GM21381 (cell line): Measurements from ENCODE around the gene LHX5.
"Not testable (repeated sequence)": the region's sequence is repeated elsewhere in the genome, so short reads cannot be mapped to it uniquely, and the experiment has no call there.

Source experiments
- ATAC-seq: cut with Tn5 transposase; IDR thresholded peaks from one replicate; pipeline ENCODE4 v1.9.1; 2021; ENCODE audit warnings: mild to moderate bottlenecking, moderate library complexity; ENCODE audit not compliant: unreplicated experiment

Gene LHX5

DNA sequence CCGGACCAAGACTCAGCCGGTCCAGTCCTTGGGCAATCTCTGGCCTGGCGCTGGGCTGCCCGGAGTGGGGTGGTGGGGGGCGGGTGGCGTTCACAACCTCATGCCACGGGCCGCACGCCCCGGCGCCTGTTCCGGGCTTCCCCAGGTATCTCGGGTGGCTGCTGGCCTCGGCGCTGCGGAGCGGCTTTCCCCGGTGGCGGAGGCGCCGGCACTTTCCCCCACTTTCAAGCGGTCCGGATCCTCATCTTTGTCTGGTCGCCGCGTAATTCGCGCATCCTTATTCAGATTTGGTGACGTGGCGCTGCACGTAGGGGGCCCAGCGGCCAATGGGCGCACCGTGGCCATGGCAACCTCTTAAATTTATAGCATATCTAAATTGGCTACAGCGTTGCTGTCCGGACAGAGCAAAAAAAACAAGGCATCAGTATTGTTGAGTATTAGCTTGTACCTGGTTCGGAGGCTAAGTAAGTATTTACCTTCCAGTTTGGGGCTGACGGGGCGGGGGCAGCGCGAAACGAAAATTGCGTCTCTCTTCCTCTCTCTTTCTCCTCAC, at the start of gene LHX5:
TSS of gene LHX5 (minus strand) at position 253 of the 553 bp plus-strand sequence. CDS start 373 bp downstream, outside the sequence.
- ATAC-seq: no peak

DNA sequence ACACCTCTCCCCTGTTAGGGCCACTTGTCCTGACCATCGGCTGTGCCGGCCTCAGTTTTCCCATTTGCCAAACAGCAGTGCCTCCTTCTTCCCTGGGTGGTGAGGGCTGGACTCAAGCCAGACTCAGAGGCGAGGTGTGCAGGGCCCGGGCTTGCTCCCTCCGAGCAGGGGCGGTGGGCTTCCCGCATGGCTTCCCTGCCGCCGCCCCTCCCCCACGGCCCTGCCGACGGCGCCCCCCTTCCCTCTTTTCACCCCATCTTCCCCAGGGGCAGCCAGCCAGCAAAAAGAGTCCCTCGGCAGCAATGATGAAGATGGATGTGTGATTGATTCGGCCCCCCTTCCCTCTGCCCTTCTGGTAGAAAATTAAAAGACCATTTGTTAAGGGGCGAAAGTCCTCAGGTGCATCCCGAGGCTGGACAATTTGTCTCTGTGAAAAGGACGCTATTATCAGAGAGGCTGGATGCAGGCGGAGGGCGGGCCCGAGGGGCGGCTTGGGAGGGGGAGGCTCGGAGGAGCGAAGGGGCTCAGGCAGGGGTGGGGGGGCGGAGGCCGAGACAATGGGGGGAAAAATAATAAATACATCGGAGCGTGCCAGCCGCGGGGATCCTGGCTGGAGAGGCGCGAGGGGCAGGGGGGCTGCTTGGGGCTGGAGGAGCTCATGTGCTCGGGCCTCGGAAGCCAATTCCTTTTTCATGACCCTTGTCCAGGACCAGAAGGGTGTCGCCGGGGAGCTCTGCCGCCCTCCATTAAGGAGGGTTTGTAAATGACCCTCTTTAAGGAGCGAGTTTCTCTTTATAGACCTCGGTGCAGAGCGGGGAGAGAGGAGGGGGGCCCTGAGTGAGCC, 48.0 kb upstream of the LHX5 start:
- ATAC-seq: no peak

DNA sequence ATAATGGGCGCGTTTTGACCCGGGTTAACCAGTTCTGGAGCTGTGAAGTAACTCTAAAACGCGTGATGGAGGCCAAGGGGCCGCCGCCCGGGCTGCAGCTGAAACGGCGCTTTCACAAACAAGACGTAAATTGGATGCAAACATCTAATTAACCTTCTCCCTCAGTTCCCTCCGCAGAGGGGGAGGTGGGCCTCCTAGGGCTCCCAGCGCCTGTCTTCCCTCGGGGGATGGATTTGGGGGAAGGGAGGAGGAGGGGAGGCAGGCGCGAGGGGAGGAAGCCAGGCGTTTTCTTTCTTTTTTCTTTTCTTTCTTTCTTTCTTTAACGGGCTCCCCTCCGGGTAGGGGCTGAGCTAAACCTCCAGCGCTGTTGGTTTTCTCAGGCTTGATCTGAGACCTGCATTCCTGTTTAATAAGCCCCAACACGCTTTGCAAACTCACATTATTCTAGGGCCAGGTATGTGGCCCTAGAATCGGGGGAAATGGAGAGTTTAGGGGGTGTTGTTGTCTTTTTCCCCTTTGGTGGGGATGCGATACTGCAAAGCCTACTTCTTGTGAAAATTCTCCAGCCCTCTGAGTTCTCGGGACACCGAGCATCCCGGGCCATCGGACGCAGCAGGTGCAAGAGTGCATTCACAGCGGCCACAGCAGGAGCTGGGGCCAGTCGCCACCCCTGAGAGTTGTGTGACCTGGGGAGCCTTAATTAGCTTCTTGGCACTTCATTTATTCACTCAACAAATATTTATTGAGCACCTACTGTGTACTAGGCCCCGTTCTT, 43.6 kb upstream of the LHX5 start:
- ATAC-seq: no peak

DNA sequence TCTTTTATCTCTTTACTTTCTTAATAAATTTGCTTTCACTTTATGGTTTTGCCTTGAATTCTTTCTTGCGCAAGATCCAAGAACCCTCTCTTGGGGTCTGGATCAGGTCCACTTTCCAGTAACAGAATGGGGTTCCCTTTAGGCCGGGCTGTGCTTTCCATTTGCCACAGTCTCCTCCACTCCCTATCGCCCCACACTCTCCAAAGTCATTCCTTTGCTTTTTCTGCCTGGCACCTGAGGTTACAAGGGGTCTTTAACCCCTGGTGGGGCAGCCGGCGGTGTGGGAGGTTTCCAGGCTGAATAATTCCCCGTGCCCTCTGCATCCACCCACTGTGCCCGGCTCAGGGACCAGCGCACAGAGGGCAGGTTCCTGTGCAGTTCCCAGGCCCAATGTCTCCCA, 42.9 kb upstream of the LHX5 start:
- ATAC-seq: no peak

DNA sequence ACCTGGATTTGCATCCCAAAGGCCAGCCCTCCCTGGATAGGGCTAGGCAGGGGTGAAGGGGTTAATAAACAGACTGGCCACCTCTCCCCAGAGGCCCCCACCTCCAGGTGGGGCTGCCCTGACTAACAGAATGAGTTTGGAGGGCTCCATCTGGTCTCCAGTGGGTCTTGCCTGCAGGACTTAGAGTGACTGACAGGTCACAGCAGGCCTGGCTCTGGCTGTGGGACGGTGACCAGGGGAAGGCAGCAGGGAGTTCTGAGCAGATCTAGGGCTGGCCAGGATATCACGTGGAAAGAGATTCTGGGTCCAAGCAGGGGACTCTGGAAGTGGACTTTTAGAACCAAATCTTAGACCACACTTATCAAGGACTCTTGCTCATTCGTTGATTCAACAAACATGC, 40.9 kb upstream of the LHX5 start:
- no peak for ATAC-seq

DNA sequence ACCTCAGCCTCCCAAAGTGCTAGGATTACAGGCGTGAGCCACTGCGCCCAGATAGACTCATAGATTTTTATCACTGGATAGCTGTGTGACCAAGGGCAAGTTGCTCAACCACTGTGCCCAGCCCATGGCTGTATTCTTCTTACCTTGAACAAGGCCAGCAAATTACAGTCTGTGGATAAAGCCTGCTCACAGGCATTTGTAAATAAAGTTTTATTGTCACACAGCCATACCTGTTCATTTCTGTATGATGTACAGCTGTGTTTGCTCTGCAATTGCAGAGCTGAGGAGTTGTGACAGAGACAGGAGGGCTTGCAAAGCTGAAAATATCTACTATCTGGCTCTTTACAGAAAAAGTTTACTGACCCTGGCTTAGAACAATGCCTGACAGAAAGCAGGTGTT, 35.2 kb upstream of the LHX5 start:
- ATAC-seq: no peak

DNA sequence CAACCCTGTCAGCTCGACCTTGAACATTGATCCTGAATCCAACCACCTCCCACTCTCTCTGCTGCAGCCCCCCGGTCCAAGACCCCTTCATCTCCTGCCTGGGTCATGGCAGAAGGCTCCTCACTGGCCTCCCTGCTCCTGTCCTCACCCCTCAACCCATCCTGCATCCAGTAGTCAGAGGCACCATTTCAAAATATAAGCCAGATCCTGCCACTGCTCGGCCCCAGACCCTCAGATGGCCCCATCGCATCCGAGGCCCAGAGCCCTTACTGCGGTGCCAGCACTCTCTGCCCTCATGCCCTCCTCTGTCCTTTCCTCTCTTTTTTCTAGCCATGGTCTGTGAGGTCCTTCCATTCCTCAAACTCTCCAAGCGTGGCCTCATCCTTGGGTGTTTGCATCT, 34.3 kb upstream of the LHX5 start:
- no peak for ATAC-seq

DNA sequence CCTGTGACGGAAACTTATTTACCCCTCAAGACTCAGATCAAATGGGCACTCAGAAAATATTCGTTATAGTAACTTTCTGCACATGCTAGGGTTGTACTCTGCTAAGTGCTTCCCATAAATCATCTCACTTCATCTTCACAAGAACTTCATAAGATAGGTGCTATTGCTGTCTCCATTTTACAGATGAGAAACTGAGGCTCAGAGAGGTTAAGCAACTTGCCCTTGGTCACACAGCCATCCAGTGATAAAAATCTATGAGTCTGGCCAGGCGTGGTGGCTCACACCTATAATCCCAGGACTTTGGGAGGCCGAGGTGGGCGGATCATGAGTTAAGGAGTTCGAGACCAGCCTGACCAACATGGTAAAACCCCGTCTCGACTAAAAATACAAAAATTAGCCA, 33.2 kb upstream of the LHX5 start:
- ATAC-seq: no peak

DNA sequence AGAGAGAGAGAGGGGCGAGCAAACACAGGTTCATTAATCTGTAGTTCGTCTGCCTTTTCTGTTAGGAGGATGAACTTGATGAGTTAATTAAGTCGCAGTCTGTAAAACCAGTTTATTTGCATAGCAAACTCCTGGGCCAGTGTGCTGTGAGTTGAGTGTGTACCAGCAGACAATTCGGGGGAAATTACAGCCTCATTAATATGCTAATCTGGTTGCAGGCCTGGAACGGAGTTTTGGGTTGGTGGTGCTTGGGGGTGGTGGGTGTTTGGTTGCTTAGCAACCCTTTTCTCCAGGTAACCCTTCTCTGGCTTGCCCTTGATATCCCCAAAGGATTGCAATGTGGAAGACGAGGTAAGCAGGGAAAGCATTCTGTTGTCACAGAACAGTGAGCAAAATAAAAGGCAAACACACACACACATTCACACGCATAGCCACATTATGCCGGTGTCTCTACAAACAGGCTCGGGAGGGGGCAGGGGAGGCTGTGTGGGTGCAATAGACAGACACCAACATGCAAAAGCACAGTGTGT, 29.2 kb upstream of the LHX5 start:
- ATAC-seq: no peak

DNA sequence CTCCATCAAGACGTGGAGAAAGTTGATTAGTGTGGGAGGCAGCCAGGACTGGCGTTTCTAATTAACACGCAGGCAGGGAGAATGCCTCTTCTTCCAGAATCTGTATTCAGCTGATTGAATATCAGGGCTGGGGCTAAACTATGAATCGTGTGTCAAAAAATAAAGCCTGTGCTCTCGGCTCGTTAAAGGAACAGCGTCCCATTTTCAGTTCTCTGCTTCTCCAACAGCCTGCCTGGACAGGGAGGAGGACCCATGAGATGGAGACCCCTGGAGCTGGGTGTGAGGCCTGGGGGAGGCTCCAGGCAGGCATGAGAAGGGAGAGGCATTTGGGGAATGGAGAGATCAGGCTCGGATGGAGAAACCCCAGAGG, 28.6 kb upstream of the LHX5 start:
- no peak for ATAC-seq

DNA sequence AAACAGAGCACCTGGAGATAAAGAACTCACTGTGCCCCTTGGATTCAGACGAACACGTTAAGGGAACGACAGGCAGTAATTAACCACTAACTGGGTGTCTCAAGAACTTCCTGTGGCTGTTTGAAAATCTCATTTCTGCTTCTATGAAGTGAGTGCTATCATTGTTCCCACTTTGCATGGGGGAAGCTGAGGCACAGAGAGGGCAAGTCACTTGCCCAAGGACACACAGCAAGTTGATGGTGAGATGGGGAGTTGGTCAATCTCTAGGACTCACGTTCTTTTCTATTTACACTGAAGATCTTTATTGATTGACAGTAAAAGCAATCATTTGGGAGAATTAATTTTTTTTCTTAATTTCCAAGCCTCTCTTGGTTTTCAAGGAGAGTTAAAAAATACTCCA, 26.8 kb upstream of the LHX5 start:
- no peak for ATAC-seq

DNA sequence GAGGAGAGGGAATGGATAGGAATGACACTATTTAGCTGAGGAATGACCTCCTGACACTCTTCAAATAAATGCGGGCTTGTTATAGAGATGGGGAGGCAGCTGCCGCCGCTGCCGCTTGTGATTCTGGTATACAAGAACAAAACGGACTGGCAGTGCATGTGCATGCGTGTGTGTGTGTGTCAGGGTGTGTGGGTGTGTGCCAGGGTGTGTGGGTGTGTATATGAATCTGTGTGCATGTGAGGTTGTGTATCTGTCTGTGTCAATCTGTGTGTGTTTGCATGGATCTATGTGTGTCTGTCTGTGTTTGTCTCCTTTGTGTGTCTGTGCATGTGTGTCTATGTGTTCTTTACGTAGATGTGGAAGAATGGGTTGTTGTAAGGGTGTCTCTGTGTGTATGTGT, 26.0 kb upstream of the LHX5 start:
- no peak for ATAC-seq

DNA sequence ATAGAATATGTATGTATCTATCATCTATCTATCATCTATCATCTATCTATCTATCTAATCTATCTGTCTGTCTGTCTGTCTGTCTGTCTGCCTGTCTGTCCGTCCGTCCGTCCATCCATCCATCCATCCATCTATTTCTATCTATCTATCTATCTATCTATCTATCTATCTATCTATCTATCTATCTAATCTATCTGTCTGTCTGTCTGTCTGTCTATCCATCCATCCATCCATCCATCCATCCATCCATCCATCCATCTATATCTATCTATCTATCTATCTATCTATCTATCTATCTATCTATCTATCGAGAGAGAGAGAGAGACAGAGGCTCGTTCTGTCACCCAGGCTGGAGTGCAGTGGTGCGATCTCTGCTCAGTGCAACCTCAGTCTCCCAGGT, 24.3 kb upstream of the LHX5 start:
- ATAC-seq: not testable (repeated sequence)

DNA sequence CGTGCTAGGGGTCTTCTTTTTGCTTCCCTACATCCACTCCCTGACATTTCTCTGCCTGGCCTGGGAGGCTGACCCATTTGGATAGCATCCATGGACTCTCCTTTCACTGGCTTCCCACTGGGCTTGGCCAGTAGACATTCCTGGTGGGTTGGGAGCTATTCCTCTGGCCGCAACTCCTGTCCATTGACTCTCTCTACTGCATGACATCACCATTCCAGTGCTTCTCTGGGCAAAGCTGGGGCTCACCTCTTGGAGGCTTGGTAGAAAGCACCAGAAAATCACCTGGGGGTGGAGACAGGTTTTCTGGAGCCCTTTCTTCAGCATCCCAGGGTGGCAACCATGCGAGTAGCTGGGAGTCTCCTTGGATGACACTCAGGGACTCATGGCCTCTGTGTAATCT, 16.7 kb upstream of the LHX5 start:
- no peak for ATAC-seq

DNA sequence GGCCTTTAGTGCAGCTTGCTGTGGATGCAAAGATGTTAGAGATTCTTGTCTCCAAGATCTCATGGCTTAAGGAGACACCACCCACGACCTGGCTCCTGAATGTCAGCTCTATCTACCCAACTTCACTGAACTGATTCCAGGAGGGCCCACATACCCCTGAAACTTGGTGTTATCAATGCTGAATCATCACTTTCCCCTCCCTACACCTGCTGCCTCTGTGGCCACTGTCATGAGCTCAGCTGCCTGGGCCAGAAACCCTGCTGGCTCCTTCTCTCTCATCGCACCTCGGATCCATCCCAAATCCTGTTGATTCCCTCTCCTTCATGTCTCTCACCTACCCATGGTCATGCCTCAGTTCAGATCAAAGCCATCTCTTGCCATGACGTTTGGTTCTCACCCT, 15.1 kb upstream of the LHX5 start:
- ATAC-seq: no peak

DNA sequence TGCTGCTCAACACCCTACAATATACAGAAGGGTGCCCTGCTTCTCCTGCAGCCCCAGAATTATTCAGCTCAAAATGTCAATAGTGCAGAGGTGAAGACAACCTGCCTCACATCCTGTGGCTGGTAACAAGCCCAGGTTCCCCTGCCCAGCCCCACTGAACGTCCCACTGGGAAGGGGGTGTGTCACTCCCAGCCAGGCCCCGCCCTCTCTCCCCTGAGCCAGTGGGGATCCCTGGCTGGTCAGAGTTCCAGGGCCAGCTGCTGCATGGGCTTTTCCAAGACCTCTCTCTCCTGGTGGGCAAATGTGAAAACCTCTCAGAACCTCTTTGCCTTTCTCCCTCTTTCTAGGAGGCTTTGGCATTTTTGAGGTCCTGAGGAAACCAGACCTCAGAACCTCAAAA, 13.7 kb upstream of the LHX5 start:
- no peak for ATAC-seq

DNA sequence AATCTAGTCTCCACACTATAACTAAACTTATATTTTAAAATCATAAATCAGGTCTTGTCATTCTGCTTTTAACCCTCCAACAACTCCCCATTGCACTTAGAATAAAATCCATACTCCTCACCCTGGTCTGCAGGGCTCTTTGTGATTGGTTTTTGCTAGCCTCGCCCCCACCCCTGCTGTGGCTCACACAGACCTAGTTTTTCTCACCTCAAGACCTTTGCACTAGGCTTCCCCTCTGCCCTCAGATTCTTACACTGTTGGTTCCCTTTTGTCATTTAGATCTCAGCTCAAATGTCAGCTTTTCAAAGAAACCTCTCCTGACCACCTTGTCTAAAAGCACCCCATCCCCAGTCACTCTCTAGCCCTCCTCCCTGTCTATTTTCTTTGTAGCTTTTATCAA, 10.7 kb upstream of the LHX5 start:
- no peak for ATAC-seq

DNA sequence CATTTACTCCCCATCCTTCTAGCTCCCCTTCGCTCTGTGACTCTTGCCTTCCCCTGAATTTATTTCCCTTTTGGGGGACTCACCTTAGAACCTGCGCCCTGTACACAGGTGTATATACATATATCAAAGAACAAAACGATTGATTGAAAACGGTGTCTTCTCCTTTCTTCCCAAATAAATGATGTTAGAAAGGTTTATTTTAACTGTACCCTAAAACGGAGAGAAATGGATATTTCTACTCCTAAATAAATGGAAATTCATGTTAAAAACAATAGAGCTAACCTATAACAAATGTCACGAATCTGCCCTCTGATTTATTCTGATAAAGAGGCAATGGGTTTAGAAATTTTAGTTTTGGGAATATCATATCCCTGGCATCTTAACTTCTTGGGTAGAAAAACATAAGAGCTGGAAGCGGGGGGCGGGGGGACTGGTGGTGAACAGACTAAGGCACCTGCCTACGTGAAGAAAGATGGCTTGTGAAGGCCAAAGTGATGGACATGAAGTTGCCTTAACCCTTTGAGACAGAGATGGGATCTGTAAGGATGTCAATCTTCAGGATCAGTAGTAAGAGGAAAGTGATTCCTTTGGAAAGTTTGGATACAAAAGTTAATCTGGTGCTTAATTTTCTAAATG, 8.8 kb upstream of the LHX5 start:
- ATAC-seq: no peak

DNA sequence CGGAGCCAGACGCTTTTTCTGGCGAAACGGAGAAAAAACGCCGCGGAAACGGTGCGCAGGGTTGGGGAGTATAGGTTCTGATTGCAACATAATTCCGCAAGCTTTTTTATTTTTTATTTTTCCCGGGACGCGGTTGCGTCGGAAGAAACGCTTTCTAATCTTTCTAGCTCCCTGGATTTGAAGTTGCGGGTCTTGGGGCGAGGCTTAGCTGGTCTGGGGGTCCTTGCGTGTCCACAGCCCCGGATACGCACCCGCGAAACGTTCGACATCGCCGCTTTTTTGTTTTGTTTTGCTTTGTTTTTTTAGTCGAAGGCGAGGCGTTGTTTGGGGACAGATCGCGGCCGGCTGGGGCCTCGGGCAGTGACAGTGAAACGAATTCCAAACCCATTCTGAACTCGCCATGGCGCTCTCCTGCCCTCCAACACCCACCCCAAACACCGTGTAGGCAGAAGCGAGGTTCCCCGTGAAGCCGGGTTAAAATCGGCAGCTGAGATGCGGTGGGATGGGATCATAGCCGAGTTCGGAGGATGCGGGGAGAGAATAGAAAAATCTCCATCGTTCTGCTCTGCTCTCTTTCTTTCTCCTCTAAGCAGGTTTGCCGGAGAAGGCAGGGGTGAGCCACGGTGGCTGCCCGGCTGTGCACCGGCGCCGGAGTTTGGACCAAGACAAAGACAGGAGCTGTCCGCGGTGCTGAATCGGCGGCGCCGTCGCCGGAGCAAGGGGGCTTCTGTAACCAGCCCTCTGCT, 8.1 kb upstream of the LHX5 start:
- ATAC-seq: no peak

DNA sequence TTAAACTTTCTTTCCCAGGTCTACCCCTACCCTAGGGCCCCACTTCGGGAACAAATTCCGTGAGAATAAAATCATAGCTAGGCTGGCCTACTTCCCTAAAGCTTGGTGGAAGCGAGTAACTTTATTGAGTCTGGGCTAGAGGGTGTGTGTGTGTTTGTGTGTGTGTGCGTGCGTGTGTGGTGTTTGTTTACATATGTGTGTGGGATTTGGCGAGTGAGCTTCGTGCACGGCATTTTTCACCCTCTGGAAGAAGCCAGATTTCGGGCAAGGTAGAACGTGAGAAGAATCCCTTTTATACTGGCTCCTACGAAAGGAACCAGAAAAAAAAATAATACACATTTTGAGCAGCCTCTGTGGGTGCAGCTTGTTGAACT, 7.5 kb upstream of the LHX5 start:
- no peak for ATAC-seq
